OCI-LY7 (cell line): ENCODE results near the gene DMRT1. TPM values are rescaled to one million over a fixed set of nuclear protein-coding genes. Genes with fewer than 3 reads are reported as not detected.

Experiments used
- BruUV-seq: library from RNA; stranded (reverse); fragments of 400-500 nt; replicated peaks from 2 replicates; lab custom pipeline; 2021; lab: Mats Ljungman, UMichigan
- CTCF ChIA-PET: fragments of 300-600 bp; sonication (Branson Sonifier 250); formaldehyde crosslinking; loops from one replicate; lab custom pipeline; 2022; ENCODE audit warnings: antibody characterized with exemption; ENCODE audit not compliant: unreplicated experiment; lab: Charles Lee
- POLR2A ChIA-PET: fragments of 300-600 bp; sonication (Branson Sonifier 250); formaldehyde crosslinking; loops from one replicate; lab custom pipeline; 2022; ENCODE audit warnings: antibody characterized with exemption; lab: Charles Lee
- DNase-seq: peaks from one replicate; pipeline ENCODE4 v3.0.0-alpha.2; 2015; ENCODE audit warnings: low spot score
- H2AFZ ChIP-seq: fragments of 200-600 bp; sonication (generic), shearing (Covaris generic); 2 replicates; pipeline ENCODE4 v1.6.1; 2014; ENCODE audit warnings: mild to moderate bottlenecking, antibody characterized with exemption, low read length, moderate library complexity
- H3K27ac ChIP-seq: fragments of 200-600 bp; sonication (generic); 2 replicates; pipeline ENCODE4 v1.5.1; 2014; ENCODE audit warnings: mixed run types, low read depth, mild to moderate bottlenecking, moderate library complexity, low read length, inconsistent platforms; ENCODE audit not compliant: poor library complexity, severe bottlenecking
- H3K36me3 ChIP-seq: fragments of 200-600 bp; sonication (generic); 2 replicates; pipeline ENCODE4 v1.6.1; 2014; ENCODE audit warnings: mild to moderate bottlenecking, antibody characterized with exemption, low read length, moderate library complexity, mixed read lengths; ENCODE audit not compliant: insufficient read depth
- H3K4me1 ChIP-seq: fragments of 200-600 bp; sonication (generic); 2 replicates; pipeline ENCODE4 v1.5.1; 2014; ENCODE audit warnings: mild to moderate bottlenecking, low read length; ENCODE audit not compliant: insufficient read depth, poor library complexity, severe bottlenecking
- H3K4me2 ChIP-seq: fragments of 200-600 bp; sonication (generic); 2 replicates; pipeline ENCODE4 v1.6.1; 2014; ENCODE audit warnings: mild to moderate bottlenecking, low read length
- H3K4me3 ChIP-seq: fragments of 200-600 bp; sonication (generic); 2 replicates; pipeline ENCODE4 v1.5.1; 2014; ENCODE audit warnings: mild to moderate bottlenecking, low read depth, low read length; ENCODE audit not compliant: poor library complexity, severe bottlenecking
- H3K79me2 ChIP-seq: fragments of 200-600 bp; sonication (generic); 2 replicates; pipeline ENCODE4 v1.6.1; 2016; ENCODE audit warnings: low read depth, mild to moderate bottlenecking, low read length, moderate library complexity, mixed read lengths; ENCODE audit not compliant: insufficient read depth
- H3K9me2 ChIP-seq: fragments of 200-600 bp; sonication (generic); 2 replicates; pipeline ENCODE4 v1.6.1; 2016; ENCODE audit warnings: mild to moderate bottlenecking, low read length, mixed read lengths; ENCODE audit not compliant: insufficient read depth
- H3K9me3 ChIP-seq: fragments of 200-600 bp; sonication (generic); 2 replicates; pipeline ENCODE4 v1.6.1; 2014; ENCODE audit warnings: mild to moderate bottlenecking, mixed run types, low read length, mixed read lengths
- H4K20me1 ChIP-seq: fragments of 200-600 bp; sonication (generic); 2 replicates; pipeline ENCODE4 v1.6.1; 2014; ENCODE audit warnings: mild to moderate bottlenecking, antibody characterized with exemption, low read length, moderate library complexity, mixed read lengths; ENCODE audit not compliant: insufficient read depth
- EZH2phosphoT487 ChIP-seq: fragments of 200-600 bp; sonication (generic); IDR thresholded peaks from 2 replicates; pipeline ENCODE4 v1.6.1; 2018; ENCODE audit warnings: low read depth, borderline replicate concordance, mild to moderate bottlenecking, mixed run types, antibody characterized with exemption, low read length, moderate library complexity, mixed read lengths
- intact Hi-C: fragments of 100-400 bp; cut with micrococcal nuclease; formaldehyde crosslinking; loops from one replicate; pipeline ENCODE4 v1.10.0; 2022; ENCODE audit not compliant: unreplicated experiment
- total RNA-seq, 2 experiments: library from RNA; depleted of rRNA in 1 of 2; stranded (reverse); fragments of >200 nt in 1 of 2; shearing (Covaris generic) in 1 of 2; gene quantifications; 2 replicates each; pipeline ENCODE4 v1.2.3, GENCODE V29; 2014 to 2022
- TF ChIP-seq, protein P1 (sequence below): fragments of 200-600 bp; sonication (generic); conservative IDR thresholded peaks from 2 replicates; pipeline ENCODE4 v1.5.1; 2014; ENCODE audit warnings: mild to moderate bottlenecking, antibody characterized with exemption, low read length, moderate library complexity, mixed read lengths

Gene DMRT1
- total RNA-seq, 2 experiments from 2014 or later, result not detected

DNA sequence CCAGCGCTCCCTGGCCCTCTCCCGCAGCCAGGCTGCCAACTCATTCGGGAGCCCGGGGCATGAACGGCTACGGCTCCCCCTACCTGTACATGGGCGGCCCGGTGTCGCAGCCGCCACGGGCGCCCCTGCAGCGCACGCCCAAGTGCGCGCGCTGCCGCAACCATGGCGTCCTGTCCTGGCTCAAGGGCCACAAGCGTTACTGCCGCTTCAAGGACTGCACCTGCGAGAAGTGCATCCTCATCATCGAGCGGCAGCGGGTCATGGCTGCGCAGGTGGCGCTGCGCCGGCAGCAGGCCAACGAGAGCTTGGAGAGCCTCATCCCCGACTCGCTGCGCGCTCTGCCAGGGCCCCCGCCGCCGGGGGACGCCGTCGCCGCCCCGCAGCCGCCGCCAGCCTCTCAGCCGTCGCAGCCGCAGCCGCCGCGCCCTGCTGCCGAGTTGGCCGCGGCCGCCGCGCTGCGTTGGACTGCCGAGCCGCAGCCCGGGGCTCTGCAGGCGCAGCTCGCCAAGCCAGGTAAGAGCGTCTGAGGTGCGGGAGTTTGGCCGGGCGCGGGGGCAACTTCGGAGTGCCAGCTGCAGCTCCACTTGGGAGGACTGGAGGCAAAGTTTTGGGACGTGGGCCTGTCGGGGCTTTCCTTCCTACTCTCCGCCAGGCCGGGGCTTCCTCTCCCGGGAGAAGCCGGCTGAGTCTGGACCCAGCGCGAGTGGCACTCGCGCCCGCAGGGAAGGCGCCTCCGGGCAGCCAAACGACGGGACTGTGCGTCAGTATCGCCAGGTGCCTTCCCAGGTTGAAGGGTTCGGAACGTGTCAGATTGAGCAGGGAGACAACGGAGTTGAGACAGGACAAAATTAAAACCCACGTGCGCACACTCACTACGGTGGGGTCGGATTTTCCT lies 135.7 kb downstream of the DMRT1 start:
- DNase-seq, result no peak
- Histone ChIP-seq H4K20me1 (no peaks in the 10 kb centered on the region), H3K4me1 (no peaks in the 10 kb centered on the region), H3K4me2 (no peak overlapping the region), H3K9me2 (no peaks in the 10 kb centered on the region), H3K36me3 (no peaks in the 10 kb centered on the region), H3K79me2 (no peaks in the 10 kb centered on the region), H3K27ac (no peak overlapping the region), H2AFZ (no peak overlapping the region), H3K9me3 (no peaks in the 10 kb centered on the region), H3K4me3 (no peak overlapping the region)
- intact Hi-C loops, result no loop called here
- ChIA-PET POLR2A (no interaction called here), CTCF (no interaction called here)
- no TSS peak for BruUV-seq
- no peak for TF ChIP-seq EZH2phosphoT487
- TF ChIP-seq, protein P1, sequence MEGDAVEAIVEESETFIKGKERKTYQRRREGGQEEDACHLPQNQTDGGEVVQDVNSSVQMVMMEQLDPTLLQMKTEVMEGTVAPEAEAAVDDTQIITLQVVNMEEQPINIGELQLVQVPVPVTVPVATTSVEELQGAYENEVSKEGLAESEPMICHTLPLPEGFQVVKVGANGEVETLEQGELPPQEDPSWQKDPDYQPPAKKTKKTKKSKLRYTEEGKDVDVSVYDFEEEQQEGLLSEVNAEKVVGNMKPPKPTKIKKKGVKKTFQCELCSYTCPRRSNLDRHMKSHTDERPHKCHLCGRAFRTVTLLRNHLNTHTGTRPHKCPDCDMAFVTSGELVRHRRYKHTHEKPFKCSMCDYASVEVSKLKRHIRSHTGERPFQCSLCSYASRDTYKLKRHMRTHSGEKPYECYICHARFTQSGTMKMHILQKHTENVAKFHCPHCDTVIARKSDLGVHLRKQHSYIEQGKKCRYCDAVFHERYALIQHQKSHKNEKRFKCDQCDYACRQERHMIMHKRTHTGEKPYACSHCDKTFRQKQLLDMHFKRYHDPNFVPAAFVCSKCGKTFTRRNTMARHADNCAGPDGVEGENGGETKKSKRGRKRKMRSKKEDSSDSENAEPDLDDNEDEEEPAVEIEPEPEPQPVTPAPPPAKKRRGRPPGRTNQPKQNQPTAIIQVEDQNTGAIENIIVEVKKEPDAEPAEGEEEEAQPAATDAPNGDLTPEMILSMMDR, result no peak

- no peaks in the 10 kb centered on the region for H3K9me3 ChIP-seq
- no peaks in the 10 kb centered on the region for H3K9me2 ChIP-seq
- BruUV-seq, result no TSS peak
- H3K36me3 ChIP-seq, result no peaks in the 10 kb centered on the region
- TF ChIP-seq EZH2phosphoT487, result no peak
- TF ChIP-seq, protein P1, result no peak
- intact Hi-C loops, result no loop called here
- DNase-seq, result no peak
- H4K20me1 ChIP-seq, result no peaks in the 10 kb centered on the region
- H3K27ac ChIP-seq, result no peak overlapping the region
- H2AFZ ChIP-seq, result no peak overlapping the region
- POLR2A ChIA-PET, result interaction anchor here (0.5 to 0.7 kb wide), 2 partner anchors 15 to 1190 kb away, joined by 3 read pairs; no protein-coding TSS in a partner anchor
- CTCF ChIA-PET, result no interaction called here
- H3K79me2 ChIP-seq, result no peaks in the 10 kb centered on the region
- no peak overlapping the region for H3K4me2 ChIP-seq
- H3K4me3 ChIP-seq, result no peak overlapping the region
- no peaks in the 10 kb centered on the region for H3K4me1 ChIP-seq
Observed at GRCh38 chr9:977838-978830, 136.6 kb downstream of the DMRT1 start.
